HT1080 (cell line): ENCODE results near the gene NDUFC2. TPM values are rescaled to one million over a fixed set of nuclear protein-coding genes. Genes with fewer than 3 reads are reported as not detected.
A peak's percentile ranks its signal among the peaks of the same experiment; 100 is the strongest.
"Not testable (repeated sequence)": the region's sequence is repeated elsewhere in the genome, so short reads cannot be mapped to it uniquely, and the experiment has no call there.

Experiments
- DNase-seq: peaks from one replicate; pipeline ENCODE4 v3.0.0-alpha.2; 2015; ENCODE audit warnings: low read depth
- polyA plus RNA-seq, 2 experiments: library from polyadenylated mRNA; depleted of rRNA; stranded (reverse); fragments of >200 nt; gene quantifications; 2 replicates each; pipeline ENCODE4 v1.2.3, GENCODE V29; 2015
- total RNA-seq: library from RNA; depleted of rRNA; stranded (reverse); fragments of >200 nt; shearing (Covaris generic); gene quantifications from 2 replicates; pipeline ENCODE4 v1.2.3, GENCODE V29; 2014; rRNA removed

Gene NDUFC2
- total RNA-seq = 244 and 279 TPM in 2 replicates
- polyA plus RNA-seq (2015; cell fraction: cytosol; rRNA removed) = 218 and 224 TPM in 2 replicates
- polyA plus RNA-seq (2015; cell fraction: nucleus; rRNA removed) = 83.6 and 110 TPM in 2 replicates

GRCh38 chr11:78079232-78080083 lies at the start of gene NDUFC2:
Gene NDUFC2, minus strand, starts transcription at chr11:78079862. Its CDS starts 118 bp downstream, at chr11:78079744.
- DNase-seq = peak; percentile 75

- DNase-seq = no peak
Observed at GRCh38 chr11:78127403-78127802, 47.7 kb upstream of the NDUFC2 start.

- DNase-seq = no peak
Observed at GRCh38 chr11:78112582-78113275, 33.1 kb upstream of the NDUFC2 start.

- no peak for DNase-seq
Observed at GRCh38 chr11:78111298-78111697, 31.6 kb upstream of the NDUFC2 start.

- no peak for DNase-seq
Observed at GRCh38 chr11:78110830-78111229, 31.2 kb upstream of the NDUFC2 start.

- DNase-seq = no peak
Observed at GRCh38 chr11:78110351-78110750, 30.7 kb upstream of the NDUFC2 start.

GRCh38 chr11:78109081-78110015 lies 29.7 kb upstream of the NDUFC2 start:
- DNase-seq = no peak

GRCh38 chr11:78100676-78101472 lies 21.2 kb upstream of the NDUFC2 start:
- no peak for DNase-seq

- DNase-seq = no peak
Observed at GRCh38 chr11:78100261-78100660, 20.6 kb upstream of the NDUFC2 start.

- no peak for DNase-seq
Observed at GRCh38 chr11:78099666-78100065, 20.0 kb upstream of the NDUFC2 start.

GRCh38 chr11:78097666-78098385 lies 18.2 kb upstream of the NDUFC2 start:
- no peak for DNase-seq

GRCh38 chr11:78094250-78094649 lies 14.6 kb upstream of the NDUFC2 start:
- DNase-seq = no peak

GRCh38 chr11:78086521-78087074 lies 6.9 kb upstream of the NDUFC2 start:
- not testable (repeated sequence) for DNase-seq

GRCh38 chr11:78085972-78086371 lies 6.3 kb upstream of the NDUFC2 start:
- no peak for DNase-seq

- peak; percentile 46 for DNase-seq
Observed at GRCh38 chr11:78084506-78084905, 4.8 kb upstream of the NDUFC2 start.

- no peak for DNase-seq
Observed at GRCh38 chr11:78083021-78083420, 3.4 kb upstream of the NDUFC2 start.

- no peak for DNase-seq
Observed at GRCh38 chr11:78082146-78082545, 2.5 kb upstream of the NDUFC2 start.

GRCh38 chr11:78081583-78081982 lies 1.9 kb upstream of the NDUFC2 start:
- no peak for DNase-seq

- peak; percentile 63 for DNase-seq
Observed at GRCh38 chr11:78080818-78081495, 1.3 kb upstream of the NDUFC2 start.
